ENCODE data around the gene TMEM184A. TPM values are rescaled to one million over a fixed set of nuclear protein-coding genes. Genes with fewer than 3 reads are reported as not detected.

Gene TMEM184A
- total and polyA plus RNA-seq, 2 of the 13 experiments (the other 11 are each of a cell fraction or from before 2014, with no cell fraction given) = 9.5 to 20.4 TPM

GRCh38 chr7:1536743-1537534, 19.1 kb downstream of the TMEM184A start (continued):
- TF ChIP-seq HMG20A (CRISPR knock-in tag; IDR thresholded peaks at IDR 0.05; ENCODE audit: borderline replicate concordance) (peak; percentile 75; the same call in 1 of the 2 replicates), ZNF292 (CRISPR knock-in tag; IDR thresholded peaks at IDR 0.05; ENCODE audit: borderline replicate concordance, low read depth) (no peak), AKAP8 (CRISPR knock-in tag; IDR thresholded peaks at IDR 0.05) (0 out of 2 replicates have a peak, but pooled peaks have one; percentile 54), TCF7 (IDR thresholded peaks at IDR 0.05; ENCODE audit: low read depth) (no peak), DR1 (CRISPR knock-in tag; IDR thresholded peaks at IDR 0.05) (no peak), HOXD1 (CRISPR knock-in tag; IDR thresholded peaks at IDR 0.05) (peak; percentile 67; the same call in 1 of the 2 replicates), HOXA7 (CRISPR knock-in tag; IDR thresholded peaks at IDR 0.05) (no peak), HNRNPH1 (optimal IDR thresholded peaks at IDR 0.05; ENCODE audit: low read depth, low read length) (no peak), ZNF816 (CRISPR knock-in tag; IDR thresholded peaks at IDR 0.05; ENCODE audit: borderline replicate concordance) (no peak), MLXIP (CRISPR knock-in tag; IDR thresholded peaks at IDR 0.05; ENCODE audit: borderline replicate concordance) (0 out of 2 replicates have a peak, but pooled peaks have one; percentile 43), ZC3H4 (CRISPR knock-in tag; IDR thresholded peaks at IDR 0.05; ENCODE audit: borderline replicate concordance) (no peak), ZNF451 (CRISPR knock-in tag; IDR thresholded peaks at IDR 0.05) (peak; percentile 43; the same call in 1 of the 2 replicates), HNF4G (IDR thresholded peaks at IDR 0.05; ENCODE audit: borderline replicate concordance, low read depth, low read length) (0 out of 2 replicates have a peak, but pooled peaks have one; percentile 24), HNF4G (CRISPR knock-in tag; IDR thresholded peaks at IDR 0.05; ENCODE audit: borderline replicate concordance, low read depth) (peak; percentile 63; the same call in 1 of the 2 replicates), REPIN1 (CRISPR knock-in tag; IDR thresholded peaks at IDR 0.05; ENCODE audit: borderline replicate concordance, low read depth) (no peak), ZNF619 (CRISPR knock-in tag; IDR thresholded peaks at IDR 0.05) (no peak), EHMT2 (IDR thresholded peaks at IDR 0.05; ENCODE audit: borderline replicate concordance, low read depth, low read length) (no peak), FOXK1 (CRISPR knock-in tag; IDR thresholded peaks at IDR 0.05; ENCODE audit: borderline replicate concordance, low read depth) (peak; percentile 83), TOE1 (CRISPR knock-in tag; IDR thresholded peaks at IDR 0.05) (no peak), ZNF740 (CRISPR knock-in tag; IDR thresholded peaks at IDR 0.05) (no peak), ZBTB7B (CRISPR knock-in tag; IDR thresholded peaks at IDR 0.05) (peak; percentile 98)
- TF ChIP-seq, protein P1, sequence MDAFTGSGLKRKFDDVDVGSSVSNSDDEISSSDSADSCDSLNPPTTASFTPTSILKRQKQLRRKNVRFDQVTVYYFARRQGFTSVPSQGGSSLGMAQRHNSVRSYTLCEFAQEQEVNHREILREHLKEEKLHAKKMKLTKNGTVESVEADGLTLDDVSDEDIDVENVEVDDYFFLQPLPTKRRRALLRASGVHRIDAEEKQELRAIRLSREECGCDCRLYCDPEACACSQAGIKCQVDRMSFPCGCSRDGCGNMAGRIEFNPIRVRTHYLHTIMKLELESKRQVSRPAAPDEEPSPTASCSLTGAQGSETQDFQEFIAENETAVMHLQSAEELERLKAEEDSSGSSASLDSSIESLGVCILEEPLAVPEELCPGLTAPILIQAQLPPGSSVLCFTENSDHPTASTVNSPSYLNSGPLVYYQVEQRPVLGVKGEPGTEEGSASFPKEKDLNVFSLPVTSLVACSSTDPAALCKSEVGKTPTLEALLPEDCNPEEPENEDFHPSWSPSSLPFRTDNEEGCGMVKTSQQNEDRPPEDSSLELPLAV (CRISPR knock-in tag; conservative IDR thresholded peaks at IDR 0.05; ENCODE audit: low read depth) = no peak
- TF ChIP-seq, protein P2, sequence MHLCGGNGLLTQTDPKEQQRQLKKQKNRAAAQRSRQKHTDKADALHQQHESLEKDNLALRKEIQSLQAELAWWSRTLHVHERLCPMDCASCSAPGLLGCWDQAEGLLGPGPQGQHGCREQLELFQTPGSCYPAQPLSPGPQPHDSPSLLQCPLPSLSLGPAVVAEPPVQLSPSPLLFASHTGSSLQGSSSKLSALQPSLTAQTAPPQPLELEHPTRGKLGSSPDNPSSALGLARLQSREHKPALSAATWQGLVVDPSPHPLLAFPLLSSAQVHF (CRISPR knock-in tag; IDR thresholded peaks at IDR 0.05) = peak; percentile 66; the same call in 1 of the 2 replicates

All from HepG2 (cell line).